CD4-positive, alpha-beta memory T cell (primary cell): ENCODE measurements around the gene CCNY. TPM values are rescaled to one million over a fixed set of nuclear protein-coding genes. Genes with fewer than 3 reads are reported as not detected.

Experiments
- CTCF ChIA-PET: fragments of 350-600 bp; sonication (Branson Sonifier 250); formaldehyde crosslinking; loops from one replicate; lab custom pipeline; 2021; ENCODE audit warnings: inconsistent platforms; ENCODE audit not compliant: partially characterized antibody; lab: Charles Lee
- POLR2A ChIA-PET: fragments of 350-600 bp; sonication (Branson Sonifier 250); formaldehyde crosslinking; loops from one replicate; lab custom pipeline; 2021; ENCODE audit not compliant: partially characterized antibody; lab: Charles Lee
- DNase-seq, 5 donors: peaks; one replicate each; pipeline versions ENCODE4 v3.0.0 to v3.0.0-alpha.2; 2020 to 2022; ENCODE audit warnings: mixed read lengths in 1 of 5
- H3K27ac ChIP-seq: one replicate; pipeline ENCODE4 v1.7.0; 2013; ENCODE audit warnings: low read depth, low read length
- H3K27me3 ChIP-seq: 2 replicates; pipeline ENCODE4 v1.7.0; 2013; ENCODE audit warnings: mild to moderate bottlenecking, low read length, moderate library complexity; ENCODE audit not compliant: insufficient read depth
- H3K36me3 ChIP-seq: 2 replicates; pipeline ENCODE4 v1.7.0; 2013; ENCODE audit warnings: mild to moderate bottlenecking, low read length, moderate library complexity; ENCODE audit not compliant: insufficient read depth
- H3K4me1 ChIP-seq: 2 replicates; pipeline ENCODE4 v1.7.0; 2013; ENCODE audit warnings: mild to moderate bottlenecking, low read length, moderate library complexity; ENCODE audit not compliant: insufficient read depth
- H3K4me3 ChIP-seq, 2 donors: one replicate each; pipeline ENCODE4 v1.7.0; 2013; ENCODE audit warnings: low read length in 2 of 2, mild to moderate bottlenecking in 1 of 2
- H3K9me3 ChIP-seq, 2 donors: one replicate each; pipeline ENCODE4 v1.7.0; 2013; ENCODE audit warnings: low read length in 2 of 2, control low read depth in 1 of 2; ENCODE audit not compliant: control insufficient read depth in 1 of 2
- H3K27ac Mint-ChIP-seq, 7 donors: one replicate each; pipeline ENCODE4 v1.8.0; 2020 to 2021; ENCODE audit warnings: mixed read lengths in 7 of 7, mild to moderate bottlenecking in 6 of 7, inconsistent platforms in 3 of 7, moderate library complexity in 3 of 7
- H3K27me3 Mint-ChIP-seq, 2 donors: one replicate each; pipeline ENCODE4 v1.8.0; 2020 to 2021; ENCODE audit warnings: mixed read lengths in 2 of 2
- H3K36me3 Mint-ChIP-seq, 2 donors: one replicate each; pipeline ENCODE4 v1.8.0; 2020 to 2021; ENCODE audit warnings: mixed read lengths in 2 of 2, inconsistent platforms in 1 of 2, mild to moderate bottlenecking in 1 of 2
- H3K4me1 Mint-ChIP-seq, 4 donors: one replicate each; pipeline ENCODE4 v1.8.0; 2020 to 2021; ENCODE audit warnings: mixed read lengths in 4 of 4, mild to moderate bottlenecking in 1 of 4
- H3K4me3 Mint-ChIP-seq, 8 donors: one replicate each; pipeline ENCODE4 v1.8.0; 2020 to 2021; ENCODE audit warnings: mixed read lengths in 8 of 8, mild to moderate bottlenecking in 7 of 8, moderate library complexity in 6 of 8, inconsistent platforms in 3 of 8
- H3K9me3 Mint-ChIP-seq, 8 donors: one replicate each; pipeline ENCODE4 v1.8.0; 2020 to 2021; ENCODE audit warnings: mixed read lengths in 8 of 8, mild to moderate bottlenecking in 5 of 8, inconsistent platforms in 3 of 8, moderate library complexity in 1 of 8
- intact Hi-C: fragments of 100-400 bp; cut with micrococcal nuclease; formaldehyde crosslinking; loops from one replicate; pipeline ENCODE4 v1.15.1; 2023
- polyA plus RNA-seq, 2 donors: library from polyadenylated mRNA; unstranded; fragments of 300-500 nt; fragmentation: Illumina TruSeq; gene quantifications; one replicate each; pipeline ENCODE4 v1.2.3, GENCODE V29; 2021
- total RNA-seq, 2 experiments: library from RNA; stranded (reverse); gene quantifications; one replicate each; pipeline ENCODE4 v1.2.3, GENCODE V29; 2021

CCNY gene
- total and polyA plus RNA-seq, 4 experiments from 2014 or later, result 5.6 to 66.7 (median 41.5) TPM

DNA sequence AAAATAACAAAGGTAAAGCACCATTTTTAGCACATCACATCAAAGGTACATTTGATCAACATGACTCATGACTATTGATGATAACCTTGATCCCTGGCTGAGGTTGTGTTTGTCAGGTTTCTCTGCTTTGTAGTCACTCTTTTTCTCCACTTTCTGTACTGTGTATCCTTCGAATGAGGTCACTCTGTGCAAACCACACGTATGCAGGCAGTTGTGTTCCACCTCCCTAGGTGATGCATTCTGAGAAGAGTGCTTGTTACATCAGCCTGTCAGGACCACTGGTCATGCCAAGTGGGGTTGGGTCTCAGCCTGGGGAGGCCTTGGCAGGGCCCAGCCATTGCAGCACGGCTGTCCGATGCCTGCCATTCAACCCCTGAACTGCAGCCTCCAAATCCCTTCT, 206.0 kb downstream of the CCNY start:
- Histone ChIP-seq H3K4me1 (peaks cover 4% of the 10 kb centered on the region), H3K9me3 (no peaks in the 10 kb centered on the region), H3K27me3 (no peaks in the 10 kb centered on the region), H3K36me3 (peaks cover 3% of the 10 kb centered on the region), H3K27ac (no peak overlapping the region), H3K4me3 (no peak overlapping the region)
- H3K36me3 Mint-ChIP-seq, result peaks cover 37 to 58% of the 10 kb centered on the region in 2 donors
- H3K4me3 Mint-ChIP-seq, result no peak overlapping the region
- ChIA-PET POLR2A (no interaction called here), CTCF (no interaction called here)
- H3K27ac Mint-ChIP-seq, result peak overlapping the region in 1 of 7 donors; percentile 50
- peaks cover 22 to 39% (median 27%) of the 10 kb centered on the region in 4 donors for H3K4me1 Mint-ChIP-seq
- H3K9me3 Mint-ChIP-seq, result peaks cover 0 to 3% (median 0%) of the 10 kb centered on the region in 8 donors
- intact Hi-C loops, result no loop called here
- no peaks in the 10 kb centered on the region for H3K27me3 Mint-ChIP-seq
- DNase-seq, result no peak

DNA sequence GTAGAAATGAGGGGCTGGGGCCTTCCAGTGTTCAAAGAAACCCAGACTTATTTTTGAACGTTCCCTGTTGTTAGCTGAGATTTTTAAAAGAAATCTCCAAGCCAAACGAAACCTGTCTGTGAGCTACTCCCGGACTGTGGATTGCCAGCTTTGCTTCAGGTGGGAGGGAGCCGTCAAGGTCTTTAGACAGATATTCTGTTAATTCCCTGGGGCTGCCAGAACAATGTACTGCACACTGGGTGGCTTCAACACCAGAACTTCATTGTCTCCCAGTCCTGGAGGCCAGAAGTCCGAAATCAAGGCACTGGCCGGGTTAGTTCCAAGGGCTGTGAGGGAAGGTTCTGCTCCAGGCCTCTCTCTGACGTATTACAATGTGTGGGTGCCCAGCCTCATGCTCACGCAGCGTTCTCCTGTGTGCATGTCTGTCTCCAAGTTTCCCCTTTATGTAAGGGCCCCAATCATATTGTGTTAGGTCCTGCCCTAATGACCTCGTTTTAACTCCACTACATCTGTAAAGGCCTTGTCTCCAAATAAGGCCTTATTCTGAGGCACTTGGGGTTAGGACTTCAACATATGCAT, 208.9 kb downstream of the CCNY start:
- Histone ChIP-seq H3K27me3 (no peaks in the 10 kb centered on the region), H3K36me3 (peaks cover 6% of the 10 kb centered on the region), H3K4me1 (peaks cover 4% of the 10 kb centered on the region), H3K9me3 (no peaks in the 10 kb centered on the region), H3K4me3 (no peak overlapping the region), H3K27ac (no peak overlapping the region)
- ChIA-PET POLR2A (no interaction called here), CTCF (interaction anchor here (0.6 to 2.5 kb wide), 3 partner anchors 16 to 19 kb away, joined by 3 to 8 read pairs (median 3); no protein-coding TSS in a partner anchor)
- H3K4me3 Mint-ChIP-seq, result no peak overlapping the region
- intact Hi-C loops, result no loop called here
- no peaks in the 10 kb centered on the region for H3K9me3 Mint-ChIP-seq
- peak overlapping the region in 2 of 7 donors; percentile 35 to 61 for H3K27ac Mint-ChIP-seq
- DNase-seq, result no peak
- H3K36me3 Mint-ChIP-seq, result peaks cover 28 to 46% of the 10 kb centered on the region in 2 donors
- peaks cover 9 to 17% (median 12%) of the 10 kb centered on the region in 4 donors for H3K4me1 Mint-ChIP-seq
- H3K27me3 Mint-ChIP-seq, result no peaks in the 10 kb centered on the region

DNA sequence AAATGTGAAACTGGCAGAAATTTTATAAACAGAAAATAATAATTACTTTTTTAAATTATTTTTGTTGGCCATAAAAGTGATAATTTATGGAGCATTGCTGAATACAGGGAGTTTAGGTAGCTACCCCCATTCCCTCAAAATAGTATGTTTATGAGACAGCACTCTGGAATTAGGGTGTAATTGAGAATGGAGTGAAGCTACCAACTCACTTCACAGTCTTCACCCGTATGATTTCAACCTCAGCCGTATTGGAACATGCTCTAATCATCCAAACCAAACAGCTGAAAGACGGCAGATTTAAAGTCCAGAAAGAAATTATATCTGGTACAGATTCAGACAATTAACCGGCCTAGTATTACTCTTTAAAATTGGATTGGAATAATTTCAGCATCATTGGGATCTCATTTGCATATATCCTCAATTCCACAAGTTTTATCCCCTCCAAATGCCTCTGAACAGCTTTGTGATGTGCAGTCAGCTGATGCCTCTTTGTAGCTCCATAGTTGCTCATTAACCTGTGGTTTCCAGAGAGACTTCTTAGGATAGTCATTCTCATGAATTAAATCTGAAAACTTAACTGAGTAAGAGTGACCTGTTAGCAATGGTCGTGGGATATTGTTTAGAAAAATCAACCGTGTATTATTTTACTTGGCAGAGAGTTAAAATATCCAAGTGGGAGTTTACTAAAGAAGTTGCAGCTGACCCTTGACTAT, 209.7 kb downstream of the CCNY start:
- peaks cover 33 to 50% of the 10 kb centered on the region in 2 donors for H3K36me3 Mint-ChIP-seq
- H3K27me3 Mint-ChIP-seq, result no peaks in the 10 kb centered on the region
- no peak overlapping the region for H3K27ac ChIP-seq
- no peaks in the 10 kb centered on the region for H3K9me3 Mint-ChIP-seq
- ChIA-PET POLR2A (no interaction called here), CTCF (interaction anchor here (2.5 kb wide), 1 partner anchor 15 kb away, joined by 8 read pairs; no protein-coding TSS in a partner anchor)
- H3K4me3 Mint-ChIP-seq, result no peak overlapping the region
- DNase-seq, result no peak
- H3K9me3 ChIP-seq, result no peaks in the 10 kb centered on the region
- peaks cover 6% of the 10 kb centered on the region for H3K36me3 ChIP-seq
- no peaks in the 10 kb centered on the region for H3K4me1 ChIP-seq
- no peaks in the 10 kb centered on the region for H3K27me3 ChIP-seq
- H3K4me1 Mint-ChIP-seq, result peaks cover under 1 to 9% (median 5%) of the 10 kb centered on the region in 4 donors
- H3K27ac Mint-ChIP-seq, result no peak overlapping the region
- no peak overlapping the region for H3K4me3 ChIP-seq
- intact Hi-C loops, result no loop called here

DNA sequence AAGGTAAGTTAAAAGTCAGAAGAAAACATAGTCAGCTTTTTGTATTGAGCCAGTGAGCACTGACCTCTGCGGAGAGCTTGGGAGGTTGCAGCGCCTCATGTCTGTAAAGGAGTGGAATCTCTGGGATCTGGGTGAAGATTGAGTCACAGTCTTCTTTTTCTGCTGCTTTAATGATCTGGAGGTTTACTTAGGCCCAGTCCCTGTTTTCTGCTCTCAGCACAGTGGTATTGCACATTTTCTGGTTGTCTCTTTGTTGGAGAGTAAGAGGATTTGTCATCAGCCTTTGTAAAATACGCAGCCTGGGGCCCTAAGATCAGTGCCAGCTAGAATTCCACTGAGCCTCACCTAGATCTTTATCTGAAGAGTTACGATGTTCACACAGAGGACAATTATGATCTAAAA, 210.5 kb downstream of the CCNY start:
- Mint-ChIP-seq H3K4me1 (peaks cover 0 to 6% (median 3%) of the 10 kb centered on the region in 4 donors), H3K36me3 (peaks cover 32 to 50% of the 10 kb centered on the region in 2 donors), H3K27me3 (no peaks in the 10 kb centered on the region), H3K9me3 (no peaks in the 10 kb centered on the region), H3K4me3 (no peak overlapping the region), H3K27ac (peak overlapping the region in 1 of 7 donors; percentile 51)
- H3K27ac ChIP-seq, result no peak overlapping the region
- no peaks in the 10 kb centered on the region for H3K27me3 ChIP-seq
- ChIA-PET CTCF (interaction anchor here (2.5 kb wide), 1 partner anchor 14 kb away, joined by 8 read pairs; no protein-coding TSS in a partner anchor), POLR2A (no interaction called here)
- peaks cover 6% of the 10 kb centered on the region for H3K36me3 ChIP-seq
- no peaks in the 10 kb centered on the region for H3K9me3 ChIP-seq
- no peak overlapping the region for H3K4me3 ChIP-seq
- intact Hi-C loops, result no loop called here
- no peaks in the 10 kb centered on the region for H3K4me1 ChIP-seq
- no peak for DNase-seq

GRCh38 chr10:35552650-35553342, 216.5 kb downstream of the CCNY start:
- ChIA-PET CTCF (interaction anchor here (1.3 to 3.4 kb wide), 2 partner anchors 9 to 11 kb away, joined by 4 to 19 read pairs; no protein-coding TSS in a partner anchor), POLR2A (no interaction called here)
- no peak for DNase-seq
- Histone ChIP-seq H3K4me1 (no peaks in the 10 kb centered on the region), H3K4me3 (no peak overlapping the region), H3K9me3 (no peaks in the 10 kb centered on the region), H3K27ac (no peak overlapping the region), H3K27me3 (no peaks in the 10 kb centered on the region), H3K36me3 (peaks cover 18% of the 10 kb centered on the region)
- Mint-ChIP-seq H3K9me3 (no peaks in the 10 kb centered on the region), H3K36me3 (peaks cover 35 to 57% of the 10 kb centered on the region in 2 donors), H3K27ac (no peak overlapping the region), H3K4me3 (no peak overlapping the region), H3K27me3 (no peaks in the 10 kb centered on the region), H3K4me1 (peaks cover 0 to 4% (median 1%) of the 10 kb centered on the region in 4 donors)
- intact Hi-C loops, result no loop called here

- Mint-ChIP-seq H3K36me3 (peaks cover 44 to 61% of the 10 kb centered on the region in 2 donors), H3K27ac (peak overlapping the region in 1 of 7 donors; percentile 61)
Observed at GRCh38 chr10:35554036-35554435, 217.7 kb downstream of the CCNY start.

More at GRCh38 chr10:35554036-35554435, 217.7 kb downstream of the CCNY start:
- Histone ChIP-seq H3K9me3 (no peaks in the 10 kb centered on the region), H3K27ac (no peak overlapping the region), H3K4me3 (no peak overlapping the region), H3K4me1 (no peaks in the 10 kb centered on the region), H3K27me3 (no peaks in the 10 kb centered on the region), H3K36me3 (peaks cover 18% of the 10 kb centered on the region)
- POLR2A ChIA-PET, result no interaction called here
- DNase-seq, result no peak
- H3K9me3 Mint-ChIP-seq, result no peaks in the 10 kb centered on the region
- H3K4me1 Mint-ChIP-seq, result peaks cover 0 to 4% (median 1%) of the 10 kb centered on the region in 4 donors
- intact Hi-C loops, result no loop called here
- H3K4me3 Mint-ChIP-seq, result no peak overlapping the region
- no peaks in the 10 kb centered on the region for H3K27me3 Mint-ChIP-seq
- CTCF ChIA-PET, result interaction anchor here (3.4 kb wide), 1 partner anchor 10 kb away, joined by 19 read pairs; no protein-coding TSS in a partner anchor
